ENCODE results near the gene ATP2A1.

Gene ATP2A1

GRCh38 chr16:28878083-28878926 lies at the start of gene ATP2A1:
Gene ATP2A1, plus strand, starts transcription at chr16:28878488. Its CDS starts 184 bp downstream, at chr16:28878672.
- Histone ChIP-seq H3K4me1 (ENCODE audit: insufficient read depth, low read length, poor library complexity, severe bottlenecking) (peaks cover 14% of the 10 kb centered on the region), H4K20me1 (ENCODE audit: insufficient read depth, low read length, poor library complexity, severe bottlenecking) (peaks cover 5% of the 10 kb centered on the region), H2AFZ (ENCODE audit: low read length) (peak within 1 kb of the TSS; percentile 86), H3K9ac (ENCODE audit: low read depth, low read length, poor library complexity, severe bottlenecking) (peak within 1 kb of the TSS; percentile 90), H3K4me3 (ENCODE audit: low read length, poor library complexity, severe bottlenecking) (peak within 1 kb of the TSS; percentile 86), H3K9me2 (replicated peaks; ENCODE audit: low read depth, low read length) (no peaks in the 10 kb centered on the region), H3K27me3 (ENCODE audit: insufficient read depth, low read length, poor library complexity, severe bottlenecking) (no peaks in the 10 kb centered on the region), H3K9me3 (ENCODE audit: insufficient read depth, low read depth, low read length) (no peaks in the 10 kb centered on the region), H3K36me3 (ENCODE audit: insufficient read depth, low read length) (peaks cover 3% of the 10 kb centered on the region; the same call in 1 of the 2 replicates), H3K79me2 (ENCODE audit: insufficient read depth, low read length) (peaks cover 14% of the 10 kb centered on the region), H3F3A (ENCODE audit: low read depth) (no peaks in the 10 kb centered on the region; the same call in 1 of the 2 replicates), H3K4me2 (ENCODE audit: low read depth, low read length, poor library complexity, severe bottlenecking) (peak within 1 kb of the TSS; percentile 96)
- TF ChIP-seq, protein P1, sequence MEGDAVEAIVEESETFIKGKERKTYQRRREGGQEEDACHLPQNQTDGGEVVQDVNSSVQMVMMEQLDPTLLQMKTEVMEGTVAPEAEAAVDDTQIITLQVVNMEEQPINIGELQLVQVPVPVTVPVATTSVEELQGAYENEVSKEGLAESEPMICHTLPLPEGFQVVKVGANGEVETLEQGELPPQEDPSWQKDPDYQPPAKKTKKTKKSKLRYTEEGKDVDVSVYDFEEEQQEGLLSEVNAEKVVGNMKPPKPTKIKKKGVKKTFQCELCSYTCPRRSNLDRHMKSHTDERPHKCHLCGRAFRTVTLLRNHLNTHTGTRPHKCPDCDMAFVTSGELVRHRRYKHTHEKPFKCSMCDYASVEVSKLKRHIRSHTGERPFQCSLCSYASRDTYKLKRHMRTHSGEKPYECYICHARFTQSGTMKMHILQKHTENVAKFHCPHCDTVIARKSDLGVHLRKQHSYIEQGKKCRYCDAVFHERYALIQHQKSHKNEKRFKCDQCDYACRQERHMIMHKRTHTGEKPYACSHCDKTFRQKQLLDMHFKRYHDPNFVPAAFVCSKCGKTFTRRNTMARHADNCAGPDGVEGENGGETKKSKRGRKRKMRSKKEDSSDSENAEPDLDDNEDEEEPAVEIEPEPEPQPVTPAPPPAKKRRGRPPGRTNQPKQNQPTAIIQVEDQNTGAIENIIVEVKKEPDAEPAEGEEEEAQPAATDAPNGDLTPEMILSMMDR (conservative IDR thresholded peaks at IDR 0.05; ENCODE audit: low read length) = no peak
- TF ChIP-seq EZH2phosphoT487 (IDR thresholded peaks at IDR 0.05; ENCODE audit: borderline replicate concordance) = no peak

DNA sequence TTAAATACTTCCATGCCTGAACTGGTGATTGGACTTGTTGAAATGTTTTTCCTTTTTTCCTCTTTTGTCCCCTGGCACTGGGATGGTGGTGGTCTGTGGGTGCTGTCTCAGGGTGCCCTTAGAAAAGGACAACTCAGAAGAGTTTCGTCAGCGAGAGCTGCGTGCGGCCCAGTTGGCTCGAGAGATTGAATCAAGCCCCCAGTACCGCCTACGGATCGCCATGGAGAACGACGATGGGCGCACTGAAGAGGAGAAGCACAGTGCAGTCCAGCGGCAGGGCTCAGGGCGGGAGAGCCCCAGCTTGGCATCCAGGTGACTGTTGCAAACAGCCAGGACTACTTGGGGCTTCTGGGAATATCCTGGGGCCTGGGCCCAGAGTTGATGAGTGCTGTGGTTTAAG lies 48.5 kb upstream of the ATP2A1 start:
- Histone ChIP-seq H3K79me2 (ENCODE audit: insufficient read depth, low read length) (peaks cover 77% of the 10 kb centered on the region), H3K36me3 (ENCODE audit: insufficient read depth, low read length) (peaks cover 98% of the 10 kb centered on the region), H3K4me1 (ENCODE audit: insufficient read depth, low read length, poor library complexity, severe bottlenecking) (peaks cover 21% of the 10 kb centered on the region), H3K27me3 (ENCODE audit: insufficient read depth, low read length, poor library complexity, severe bottlenecking) (no peaks in the 10 kb centered on the region), H3K4me3 (ENCODE audit: low read length, poor library complexity, severe bottlenecking) (no peak overlapping the region), H3K9me3 (ENCODE audit: insufficient read depth, low read depth, low read length) (no peaks in the 10 kb centered on the region), H3K9me2 (replicated peaks; ENCODE audit: low read depth, low read length) (no peaks in the 10 kb centered on the region), H3K4me2 (ENCODE audit: low read depth, low read length, poor library complexity, severe bottlenecking) (no peak overlapping the region), H4K20me1 (ENCODE audit: insufficient read depth, low read length, poor library complexity, severe bottlenecking) (peaks cover 90% of the 10 kb centered on the region), H3K9ac (ENCODE audit: low read depth, low read length, poor library complexity, severe bottlenecking) (no peak overlapping the region), H3F3A (ENCODE audit: low read depth) (no peaks in the 10 kb centered on the region), H2AFZ (ENCODE audit: low read length) (no peak overlapping the region)
- TF ChIP-seq EZH2phosphoT487 (IDR thresholded peaks at IDR 0.05; ENCODE audit: borderline replicate concordance) = no peak
- TF ChIP-seq, protein P1 (conservative IDR thresholded peaks at IDR 0.05; ENCODE audit: low read length) = no peak

DNA sequence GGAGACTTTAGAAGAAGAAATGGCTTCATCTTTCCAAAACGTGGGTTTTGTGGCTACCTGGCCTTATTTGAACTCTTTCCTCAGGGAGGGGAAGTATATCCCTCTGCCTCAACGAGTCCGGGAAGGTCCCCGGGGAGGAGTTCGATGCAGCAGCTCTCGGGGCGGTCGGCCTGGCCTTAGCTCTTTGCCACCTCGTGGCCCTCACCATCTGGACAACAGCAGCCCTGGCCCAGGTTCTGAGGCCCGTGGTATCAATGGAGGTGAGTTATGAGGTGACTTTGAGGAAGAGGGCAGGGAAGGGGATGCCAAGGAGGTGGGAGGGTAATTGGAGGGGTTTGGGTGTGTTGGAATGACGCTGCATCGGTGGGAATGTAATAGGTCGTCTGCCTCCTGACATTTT lies 47.8 kb upstream of the ATP2A1 start:
- Histone ChIP-seq H3K9ac (ENCODE audit: low read depth, low read length, poor library complexity, severe bottlenecking) (no peak overlapping the region), H3K9me2 (replicated peaks; ENCODE audit: low read depth, low read length) (no peaks in the 10 kb centered on the region), H3K4me1 (ENCODE audit: insufficient read depth, low read length, poor library complexity, severe bottlenecking) (peaks cover 13% of the 10 kb centered on the region), H2AFZ (ENCODE audit: low read length) (no peak overlapping the region), H3F3A (ENCODE audit: low read depth) (no peaks in the 10 kb centered on the region), H3K36me3 (ENCODE audit: insufficient read depth, low read length) (peaks cover 100% of the 10 kb centered on the region), H3K79me2 (ENCODE audit: insufficient read depth, low read length) (peaks cover 69% of the 10 kb centered on the region), H3K9me3 (ENCODE audit: insufficient read depth, low read depth, low read length) (no peaks in the 10 kb centered on the region), H4K20me1 (ENCODE audit: insufficient read depth, low read length, poor library complexity, severe bottlenecking) (peaks cover 89% of the 10 kb centered on the region), H3K4me2 (ENCODE audit: low read depth, low read length, poor library complexity, severe bottlenecking) (no peak overlapping the region), H3K4me3 (ENCODE audit: low read length, poor library complexity, severe bottlenecking) (no peak overlapping the region), H3K27me3 (ENCODE audit: insufficient read depth, low read length, poor library complexity, severe bottlenecking) (no peaks in the 10 kb centered on the region)
- TF ChIP-seq EZH2phosphoT487 (IDR thresholded peaks at IDR 0.05; ENCODE audit: borderline replicate concordance) = no peak
- TF ChIP-seq, protein P1 (conservative IDR thresholded peaks at IDR 0.05; ENCODE audit: low read length) = no peak

Measured in Loucy (cell line).